Natural killer cell treated with Interleukin-12 subunit alpha and Interleukin-12 subunit beta and Interleukin-15 and Interleukin-18, amount 100 ng/mL, for 72 hours (primary cell): Measurements from ENCODE around the gene RNF111. TPM values are rescaled to one million over a fixed set of nuclear protein-coding genes. Genes with fewer than 3 reads are reported as not detected.

Source experiments
- ATAC-seq, 2 donors: fragments of 150-1000 bp; cut with Tn5 transposase in 1 of 2; sonication (Bioruptor Pico), chemical (Tn5 transposase) in 1 of 2; 2 replicates each; pipeline ENCODE4 v1.10.0; 2021
- DNase-seq: peaks from one replicate; pipeline ENCODE4 v3.0.0; 2022; ENCODE audit warnings: low spot score
- H3K27ac Mint-ChIP-seq, 2 donors: 1 replicate in 1 of 2; 2 replicates in 1 of 2; pipeline ENCODE4 v1.8.0; 2022; ENCODE audit warnings: mixed read lengths in 2 of 2, mild to moderate bottlenecking in 1 of 2, moderate library complexity in 1 of 2
- H3K27me3 Mint-ChIP-seq, 2 donors: 1 replicate in 1 of 2; 2 replicates in 1 of 2; pipeline ENCODE4 v1.8.0; 2022; ENCODE audit warnings: mixed read lengths in 2 of 2
- H3K36me3 Mint-ChIP-seq: one replicate; pipeline ENCODE4 v1.8.0; 2022; ENCODE audit warnings: mixed read lengths
- H3K4me1 Mint-ChIP-seq, 2 donors: 1 replicate in 1 of 2; 2 replicates in 1 of 2; pipeline ENCODE4 v1.8.0; 2022; ENCODE audit warnings: low read depth in 2 of 2, mixed read lengths in 2 of 2, mild to moderate bottlenecking in 1 of 2
- H3K4me3 Mint-ChIP-seq: one replicate; pipeline ENCODE4 v1.8.0; 2022; ENCODE audit warnings: mixed read lengths
- H3K9me3 Mint-ChIP-seq: 2 replicates; pipeline ENCODE4 v1.8.0; 2022; ENCODE audit warnings: mixed read lengths
- total RNA-seq, 2 donors: library from RNA; stranded (reverse); gene quantifications; one replicate each; pipeline ENCODE4 v1.2.3, GENCODE V29; 2022

RNF111 gene
- total RNA-seq, 2 donors from 2014 or later: 43.5 to 57.7 TPM

DNA sequence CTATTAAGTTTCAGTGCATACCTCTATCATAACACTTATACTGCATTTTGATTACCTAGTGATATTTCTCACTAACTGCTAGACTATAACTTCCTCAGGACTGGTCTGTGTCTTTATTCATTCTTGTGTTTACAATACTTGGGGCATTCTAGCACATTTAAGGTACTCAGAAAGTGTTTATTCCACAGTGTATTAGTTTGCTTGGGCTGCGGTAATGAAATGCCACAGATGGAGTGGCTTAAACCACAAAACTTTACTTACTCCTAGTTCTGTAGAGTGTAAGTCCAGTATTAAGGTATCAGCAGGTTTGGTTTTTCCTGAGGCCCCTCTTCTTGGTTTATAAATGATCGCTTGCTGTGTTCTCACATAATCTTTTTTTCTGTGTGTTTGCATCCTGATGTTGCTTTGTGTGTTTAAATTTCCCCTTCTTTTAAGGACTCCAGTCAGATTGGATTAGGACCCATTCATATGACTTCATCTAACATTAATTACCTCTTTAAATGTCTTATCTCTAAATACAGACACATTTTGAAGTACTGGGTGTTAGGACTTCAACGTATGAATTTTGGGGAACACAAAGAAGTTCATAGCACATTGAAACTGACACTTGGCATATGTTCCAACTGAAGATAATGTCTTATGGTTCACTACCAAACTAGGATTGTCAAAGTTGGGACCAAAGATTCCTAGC lies 23.9 kb downstream of the RNF111 start:
- no peak for ATAC-seq
- H3K9me3 Mint-ChIP-seq: no peaks in the 10 kb centered on the region
- H3K36me3 Mint-ChIP-seq: no peaks in the 10 kb centered on the region
- no peak for DNase-seq
- H3K4me3 Mint-ChIP-seq: no peak overlapping the region
- H3K27ac Mint-ChIP-seq: peak overlapping the region in 1 of 2 donors; percentile 2
- peaks cover 10 to 20% of the 10 kb centered on the region in 2 donors for H3K4me1 Mint-ChIP-seq
- H3K27me3 Mint-ChIP-seq: no peaks in the 10 kb centered on the region

DNA sequence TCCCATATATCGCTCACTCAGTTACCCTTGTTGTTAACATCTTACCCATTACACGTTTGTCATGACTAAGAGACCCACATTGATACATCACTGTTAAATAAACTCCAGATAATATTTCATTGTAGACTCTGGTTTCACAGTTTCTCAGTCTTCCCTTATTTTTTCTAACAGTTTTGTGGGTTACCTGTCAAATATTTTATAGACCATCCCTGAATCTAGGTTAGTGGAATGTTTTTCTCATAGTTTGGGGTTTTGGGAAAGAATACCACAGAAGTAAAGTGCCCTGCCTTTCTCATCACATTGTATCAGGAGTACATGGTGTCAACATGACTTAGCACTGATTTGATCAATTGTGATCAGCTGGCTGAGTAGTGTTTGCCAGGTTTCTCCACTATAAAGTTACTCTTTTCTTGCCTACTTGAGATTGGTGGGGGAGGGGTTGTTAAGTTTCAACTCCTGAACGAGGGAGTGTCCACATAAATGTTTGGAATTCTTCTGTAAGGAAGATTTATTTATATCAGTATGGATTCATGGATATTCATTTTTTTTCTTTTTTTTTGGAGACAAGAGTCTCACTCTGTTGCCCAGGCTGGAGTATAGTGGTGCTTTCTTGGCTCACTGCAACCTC lies 25.9 kb downstream of the RNF111 start:
- Mint-ChIP-seq H3K27ac (no peak overlapping the region), H3K9me3 (no peaks in the 10 kb centered on the region), H3K27me3 (no peaks in the 10 kb centered on the region), H3K36me3 (no peaks in the 10 kb centered on the region), H3K4me3 (no peak overlapping the region), H3K4me1 (peaks cover 13 to 19% of the 10 kb centered on the region in 2 donors)
- ATAC-seq: no peak
- DNase-seq: no peak

DNA sequence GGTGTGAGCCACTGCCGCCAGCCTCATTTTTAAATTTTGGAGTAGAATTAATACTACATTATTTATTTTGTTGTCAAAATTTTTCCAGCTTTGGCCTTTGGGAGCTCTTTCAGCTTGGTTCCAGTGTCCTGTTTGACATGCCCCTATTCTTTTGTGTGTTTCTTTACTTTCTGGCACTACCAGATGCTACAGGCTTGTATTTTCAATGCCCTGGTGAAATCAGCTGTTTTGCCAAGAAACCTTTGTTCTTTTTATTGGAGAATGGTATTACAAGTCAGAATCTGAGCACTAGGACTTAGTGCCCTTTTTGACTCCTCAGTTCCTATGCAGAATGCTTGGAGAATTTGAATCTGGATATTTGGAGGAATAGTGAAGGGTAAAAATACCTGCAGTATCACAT lies 26.6 kb downstream of the RNF111 start:
- Mint-ChIP-seq H3K27ac (no peak overlapping the region), H3K27me3 (no peaks in the 10 kb centered on the region), H3K36me3 (no peaks in the 10 kb centered on the region), H3K4me3 (no peak overlapping the region), H3K9me3 (no peaks in the 10 kb centered on the region), H3K4me1 (peaks cover 13 to 16% of the 10 kb centered on the region in 2 donors)
- ATAC-seq: no peak
- DNase-seq: no peak

DNA sequence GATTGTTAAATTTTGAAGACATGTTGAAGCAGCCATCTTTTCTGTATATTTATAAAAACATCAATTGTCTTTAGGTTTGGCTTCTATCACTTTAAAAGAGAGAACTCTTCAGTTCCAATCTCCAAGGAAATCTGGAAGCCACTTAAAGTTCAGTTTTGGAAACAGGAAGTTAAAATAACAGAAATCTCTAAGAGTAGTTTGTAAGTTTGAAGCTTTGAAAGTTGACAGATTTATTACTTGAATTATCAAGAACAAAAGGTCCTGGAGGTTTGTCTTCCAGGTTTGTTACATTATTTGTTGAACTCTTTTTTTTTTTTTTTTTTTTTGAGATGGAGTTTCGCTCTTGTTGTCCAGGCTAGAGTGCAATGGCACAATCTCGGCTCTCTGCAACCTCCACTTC lies 30.0 kb downstream of the RNF111 start:
- Mint-ChIP-seq H3K4me3 (no peak overlapping the region), H3K9me3 (no peaks in the 10 kb centered on the region), H3K36me3 (no peaks in the 10 kb centered on the region), H3K27ac (no peak overlapping the region), H3K27me3 (no peaks in the 10 kb centered on the region), H3K4me1 (peaks cover 5 to 11% of the 10 kb centered on the region in 2 donors)
- DNase-seq (no peak), ATAC-seq (no peak)

DNA sequence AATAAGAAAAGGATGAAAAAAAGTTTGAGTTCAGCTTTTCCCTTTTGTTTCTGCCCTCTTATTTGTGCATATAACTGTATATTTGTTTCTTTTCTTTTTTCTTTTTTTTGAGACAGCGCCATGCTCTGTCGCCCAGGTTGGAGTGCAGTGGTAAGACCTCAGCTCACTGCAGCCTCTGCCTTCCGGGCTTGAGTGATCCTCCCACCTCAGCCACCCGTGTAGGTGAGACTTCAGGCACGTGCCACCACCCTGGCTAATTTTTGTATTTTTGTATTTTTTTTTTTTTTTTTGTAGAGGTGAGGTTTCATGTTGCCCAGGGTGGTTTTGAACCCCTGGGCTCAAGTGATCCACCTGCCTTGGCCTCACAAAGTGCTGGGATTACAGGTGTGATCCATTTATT lies 31.4 kb downstream of the RNF111 start:
- DNase-seq (no peak), ATAC-seq (no peak)
- H3K27ac Mint-ChIP-seq: no peak overlapping the region
- no peaks in the 10 kb centered on the region for H3K9me3 Mint-ChIP-seq
- no peaks in the 10 kb centered on the region for H3K36me3 Mint-ChIP-seq
- H3K4me3 Mint-ChIP-seq: no peak overlapping the region
- no peaks in the 10 kb centered on the region for H3K27me3 Mint-ChIP-seq
- H3K4me1 Mint-ChIP-seq: peaks cover 5 to 8% of the 10 kb centered on the region in 2 donors

DNA sequence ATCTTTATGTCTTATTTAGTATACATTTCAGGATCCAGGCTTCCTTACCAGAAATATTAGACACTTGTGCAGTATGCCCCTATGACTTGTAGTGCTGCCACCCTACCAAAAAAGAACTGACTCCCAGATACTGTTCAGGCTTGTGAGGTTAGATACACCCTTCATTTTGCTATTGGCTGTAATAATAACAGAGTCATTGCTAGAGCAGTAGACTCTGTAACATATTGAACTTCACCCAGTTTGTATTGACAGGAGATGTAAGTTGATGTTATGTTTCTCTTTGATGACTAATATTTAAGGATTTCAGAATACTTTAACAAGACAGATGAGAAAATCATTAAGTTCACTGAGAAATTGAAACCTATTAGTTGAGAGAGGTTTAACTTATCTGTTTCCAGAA lies 32.9 kb downstream of the RNF111 start:
- no peak for DNase-seq
- no peaks in the 10 kb centered on the region for H3K27me3 Mint-ChIP-seq
- ATAC-seq: no peak
- no peak overlapping the region for H3K27ac Mint-ChIP-seq
- no peak overlapping the region for H3K4me3 Mint-ChIP-seq
- H3K9me3 Mint-ChIP-seq: no peaks in the 10 kb centered on the region
- no peaks in the 10 kb centered on the region for H3K36me3 Mint-ChIP-seq
- peaks cover 5 to 8% of the 10 kb centered on the region in 2 donors for H3K4me1 Mint-ChIP-seq

DNA sequence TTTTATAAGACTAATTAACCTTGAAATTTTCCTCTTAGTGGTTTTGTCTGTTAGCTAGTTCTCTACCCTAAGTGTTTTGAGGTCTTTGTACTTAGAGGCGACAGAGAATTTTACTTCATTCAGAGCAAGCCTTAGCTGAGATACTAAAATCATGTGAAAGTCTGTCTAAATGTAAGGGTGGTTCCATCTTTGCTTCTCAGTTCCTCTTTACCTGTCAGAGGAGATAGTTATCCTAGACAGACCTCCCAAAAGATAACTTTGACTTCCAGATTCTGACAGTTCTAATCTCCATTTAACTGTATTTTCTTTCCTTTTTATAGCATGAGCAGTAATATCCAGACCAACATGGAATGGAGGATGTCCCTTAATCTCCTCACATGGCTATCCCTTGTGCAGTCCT lies 34.7 kb downstream of the RNF111 start:
- Mint-ChIP-seq H3K36me3 (no peaks in the 10 kb centered on the region), H3K9me3 (no peaks in the 10 kb centered on the region), H3K4me3 (no peak overlapping the region), H3K27me3 (no peaks in the 10 kb centered on the region), H3K27ac (no peak overlapping the region), H3K4me1 (peaks cover 0 to 3% of the 10 kb centered on the region in 2 donors)
- ATAC-seq (no peak), DNase-seq (no peak)

DNA sequence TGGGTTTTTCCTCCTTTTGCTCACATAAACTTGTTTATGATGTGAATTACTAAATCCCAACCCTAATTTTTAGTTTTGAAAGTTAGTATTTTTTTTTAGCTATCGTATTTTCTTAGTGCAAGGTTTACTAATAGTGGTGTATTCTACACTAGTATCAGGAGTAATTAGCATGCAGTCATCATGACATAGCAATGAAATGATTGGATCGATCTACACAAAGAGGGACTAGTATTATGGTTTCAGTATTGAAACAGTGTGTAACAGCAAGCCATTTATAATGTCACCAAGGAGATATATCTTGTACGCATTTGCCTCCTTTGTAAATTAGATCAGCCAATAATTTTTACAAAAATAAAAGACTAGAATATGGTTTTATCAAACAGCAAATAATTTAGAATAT lies 38.7 kb downstream of the RNF111 start:
- Mint-ChIP-seq H3K36me3 (peaks cover 6% of the 10 kb centered on the region), H3K4me3 (no peak overlapping the region), H3K4me1 (peaks cover 14 to 17% of the 10 kb centered on the region in 2 donors), H3K9me3 (no peaks in the 10 kb centered on the region), H3K27ac (no peak overlapping the region), H3K27me3 (no peaks in the 10 kb centered on the region)
- DNase-seq: no peak
- no peak for ATAC-seq

DNA sequence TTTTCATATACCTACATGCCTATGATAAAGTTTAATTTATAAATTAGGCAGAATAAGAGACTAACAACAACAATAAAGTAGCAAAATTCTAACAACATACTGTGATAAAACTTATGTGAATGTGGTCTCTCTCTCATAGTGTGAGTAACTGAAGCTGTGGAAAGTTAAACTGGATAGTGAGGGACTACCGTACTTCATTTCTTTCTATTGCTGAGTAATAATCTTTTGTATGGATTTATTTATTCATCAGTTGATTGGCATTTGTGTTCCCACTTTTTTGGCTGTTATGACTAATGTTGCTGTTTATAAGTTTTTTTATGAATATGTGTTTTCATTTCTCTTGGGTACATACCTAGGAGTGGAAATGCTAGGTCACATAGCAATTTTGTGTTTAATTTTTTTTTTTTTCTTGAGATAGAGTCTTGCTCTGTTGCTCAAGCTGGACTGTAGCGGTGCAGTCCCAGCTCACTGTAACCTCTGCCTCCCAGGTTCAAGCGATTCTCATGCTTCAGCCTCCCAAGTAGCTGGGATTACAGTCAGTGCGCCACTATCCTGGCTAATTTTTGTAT lies 41.0 kb downstream of the RNF111 start:
- Mint-ChIP-seq H3K36me3 (peaks cover 22% of the 10 kb centered on the region), H3K4me1 (peaks cover 22 to 28% of the 10 kb centered on the region in 2 donors), H3K9me3 (no peaks in the 10 kb centered on the region), H3K27me3 (no peaks in the 10 kb centered on the region), H3K4me3 (no peak overlapping the region), H3K27ac (no peak overlapping the region)
- DNase-seq (no peak), ATAC-seq (peak in 1 of 2 donors; percentile 44)

DNA sequence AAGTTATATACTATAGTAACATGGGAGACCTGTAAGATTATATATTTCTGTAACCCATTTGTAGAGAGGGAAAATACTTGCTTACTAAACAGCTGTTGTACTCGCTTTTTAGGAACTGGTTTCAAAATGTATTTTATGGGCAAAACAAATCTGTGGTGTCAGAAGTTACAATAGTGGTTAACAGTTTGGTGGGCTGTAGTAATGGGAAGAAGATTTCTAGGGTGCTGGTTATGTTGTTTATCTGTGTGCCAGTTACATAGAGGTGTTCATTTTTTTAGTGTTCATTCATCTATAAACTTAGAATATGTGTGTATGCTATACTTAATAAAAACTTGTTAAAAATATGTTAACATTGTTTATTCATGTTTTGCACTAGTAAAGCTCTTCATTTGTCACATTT lies 42.1 kb downstream of the RNF111 start:
- Mint-ChIP-seq H3K27ac (no peak overlapping the region), H3K27me3 (no peaks in the 10 kb centered on the region), H3K9me3 (no peaks in the 10 kb centered on the region), H3K4me1 (peaks cover 25 to 29% of the 10 kb centered on the region in 2 donors), H3K4me3 (no peak overlapping the region), H3K36me3 (peaks cover 23% of the 10 kb centered on the region)
- ATAC-seq (no peak), DNase-seq (no peak)

DNA sequence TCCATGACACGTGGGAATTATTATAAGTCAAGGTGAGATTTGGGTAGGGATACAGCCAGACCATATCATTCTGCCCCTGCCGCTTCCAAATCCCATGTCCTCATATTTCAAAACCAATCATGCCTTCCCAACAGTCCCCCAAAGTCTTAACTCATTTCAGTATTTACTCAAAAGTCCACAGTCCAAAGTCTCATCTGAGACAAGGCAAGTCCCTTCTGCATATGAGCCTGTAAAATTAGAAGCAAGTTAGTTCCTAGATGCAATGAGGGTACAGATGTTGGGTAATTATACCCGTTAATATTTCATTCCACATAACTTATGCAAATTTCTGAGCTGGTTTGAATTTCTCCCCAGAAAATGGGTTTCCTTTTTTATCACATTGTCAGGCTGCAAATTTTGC lies 47.7 kb downstream of the RNF111 start:
- Mint-ChIP-seq H3K27ac (no peak overlapping the region), H3K36me3 (peaks cover 41% of the 10 kb centered on the region), H3K27me3 (no peaks in the 10 kb centered on the region), H3K9me3 (no peaks in the 10 kb centered on the region), H3K4me3 (no peak overlapping the region), H3K4me1 (peaks cover 46 to 48% of the 10 kb centered on the region in 2 donors)
- no peak for ATAC-seq
- no peak for DNase-seq

DNA sequence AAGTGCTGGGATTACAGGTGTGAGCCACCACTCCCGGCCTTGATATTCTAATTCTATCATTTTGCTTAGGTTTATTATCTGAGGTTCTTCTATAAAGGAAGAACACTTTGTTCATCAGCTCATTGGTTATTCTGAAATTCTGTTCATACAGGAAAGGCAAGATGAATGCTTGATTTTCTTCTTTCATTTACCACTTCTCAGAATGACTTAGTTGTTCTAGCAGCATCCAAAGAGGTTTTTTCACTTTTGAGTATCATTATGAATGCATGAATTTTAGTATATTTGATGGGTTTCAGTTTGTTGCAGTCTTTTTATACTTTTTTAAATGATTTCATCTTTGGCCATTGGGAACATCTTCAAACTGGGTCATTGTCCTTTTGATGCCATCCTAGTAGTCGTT lies 51.8 kb downstream of the RNF111 start:
- no peak for DNase-seq
- Mint-ChIP-seq H3K4me3 (peak overlapping the region; percentile 69), H3K27me3 (no peaks in the 10 kb centered on the region), H3K36me3 (peaks cover 23% of the 10 kb centered on the region), H3K9me3 (no peaks in the 10 kb centered on the region), H3K27ac (peak overlapping the region; percentile 75 to 83), H3K4me1 (peaks cover 44 to 46% of the 10 kb centered on the region in 2 donors)
- peak in 1 of 2 donors; percentile 70 for ATAC-seq

DNA sequence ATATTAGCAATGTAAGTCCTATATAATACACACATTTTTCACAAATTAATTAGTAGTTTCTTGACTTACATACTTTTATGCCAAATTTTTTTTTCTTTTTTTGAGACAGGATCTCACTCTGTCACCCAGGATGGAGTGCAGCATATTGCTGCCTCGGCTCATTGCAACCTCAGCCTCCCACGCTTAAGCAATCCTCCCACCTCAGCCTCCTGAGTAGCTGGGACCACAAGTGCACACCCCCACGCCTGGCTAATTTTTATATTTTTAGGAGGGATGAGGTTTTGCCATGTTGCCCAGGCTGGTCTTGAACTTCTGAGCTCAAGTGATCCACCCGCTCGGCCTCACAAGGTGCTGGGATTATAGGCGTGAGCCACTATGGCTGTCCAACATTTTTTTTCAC lies 54.6 kb downstream of the RNF111 start:
- H3K9me3 Mint-ChIP-seq: no peaks in the 10 kb centered on the region
- peaks cover 28 to 37% of the 10 kb centered on the region in 2 donors for H3K4me1 Mint-ChIP-seq
- no peak for ATAC-seq
- no peak overlapping the region for H3K4me3 Mint-ChIP-seq
- DNase-seq: no peak
- H3K27me3 Mint-ChIP-seq: no peaks in the 10 kb centered on the region
- peaks cover 10% of the 10 kb centered on the region for H3K36me3 Mint-ChIP-seq
- no peak overlapping the region for H3K27ac Mint-ChIP-seq

DNA sequence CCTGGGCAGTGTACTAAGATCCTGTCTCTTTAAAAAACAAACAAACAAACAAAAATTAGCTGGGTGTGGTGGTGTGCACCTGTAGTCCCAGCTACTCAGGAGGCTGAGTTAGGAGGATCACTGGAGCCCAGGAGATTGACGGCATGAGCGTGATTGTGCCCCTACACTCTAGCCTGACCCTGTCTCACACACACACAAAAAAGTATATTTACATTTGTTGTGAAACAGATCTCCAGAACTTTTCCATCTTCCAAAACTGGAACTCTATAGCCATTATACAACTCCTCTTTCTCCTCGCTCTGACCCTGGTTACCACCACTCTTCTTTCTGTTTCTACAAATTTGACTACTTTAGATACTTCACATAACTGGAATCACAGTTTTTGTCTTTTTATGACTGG lies 61.4 kb downstream of the RNF111 start:
- Mint-ChIP-seq H3K36me3 (peaks cover 9% of the 10 kb centered on the region), H3K27me3 (no peaks in the 10 kb centered on the region), H3K9me3 (no peaks in the 10 kb centered on the region), H3K4me1 (peaks cover 4 to 26% of the 10 kb centered on the region in 2 donors), H3K27ac (no peak overlapping the region), H3K4me3 (no peak overlapping the region)
- DNase-seq: no peak
- no peak for ATAC-seq
